ENCODE measurements around the gene CCNJL. TPM values are rescaled to one million over a fixed set of nuclear protein-coding genes. Genes with fewer than 3 reads are reported as not detected.

Gene CCNJL
- total RNA-seq, 4 donors from 2014 or later, result under 0.01 to 5.8 (median 2.6) TPM; not detected in 1

DNA sequence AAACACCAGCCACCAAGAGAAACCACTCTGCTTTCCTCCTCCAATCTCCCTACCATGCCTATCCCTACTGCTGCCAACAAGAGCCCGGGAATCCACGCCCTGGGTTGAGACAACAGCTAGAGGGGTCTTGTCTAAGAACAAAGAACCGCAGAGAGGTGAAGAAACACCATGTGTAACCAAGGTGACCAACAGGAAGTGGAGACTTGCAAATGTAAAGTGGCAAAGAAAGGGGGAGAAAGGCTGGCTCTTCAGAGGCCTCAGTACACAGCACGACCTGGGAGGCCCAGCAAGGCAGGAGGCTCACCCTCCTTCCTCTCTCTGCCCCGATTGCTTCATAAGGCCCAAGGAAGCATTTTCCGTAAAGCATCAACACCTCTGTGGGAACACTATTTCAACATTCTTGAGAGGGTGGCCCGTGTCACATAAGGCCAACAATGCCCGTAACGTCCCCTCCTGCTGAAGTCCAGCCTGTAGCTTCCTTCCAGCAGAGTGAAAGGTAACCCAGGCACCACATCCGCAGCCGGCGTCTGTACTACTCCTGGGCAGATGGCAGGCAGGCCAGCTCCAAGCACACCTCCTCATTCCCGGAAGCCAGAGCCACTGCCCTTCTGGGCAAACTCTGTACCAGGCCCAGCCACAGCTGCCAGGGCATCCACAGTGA, 18.3 kb downstream of the CCNJL start:
- intact Hi-C loops (cut with DNase I; ENCODE audit: low total_unique reads), result no loop called here
- Histone ChIP-seq H3K4me1 (no peaks in the 10 kb centered on the region), H3K4me3 (no peak overlapping the region), H3K9me3 (no peaks in the 10 kb centered on the region), H3K27me3 (no peaks in the 10 kb centered on the region), H3K36me3 (no peaks in the 10 kb centered on the region), H3K27ac (no peak overlapping the region)
- no peak for DNase-seq
- TF ChIP-seq CTCF (IDR thresholded peaks at IDR 0.05) (no peak), POLR2A (IDR thresholded peaks at IDR 0.05) (no peak)

GRCh38 chr5:160293386-160293785, 19.0 kb downstream of the CCNJL start:
- Histone ChIP-seq H3K4me1 (no peaks in the 10 kb centered on the region), H3K27me3 (no peaks in the 10 kb centered on the region), H3K4me3 (no peak overlapping the region), H3K36me3 (no peaks in the 10 kb centered on the region), H3K9me3 (no peaks in the 10 kb centered on the region), H3K27ac (no peak overlapping the region)
- intact Hi-C loops (cut with DNase I; ENCODE audit: low total_unique reads), result no loop called here
- DNase-seq, result no peak
- TF ChIP-seq POLR2A (IDR thresholded peaks at IDR 0.05) (no peak), CTCF (IDR thresholded peaks at IDR 0.05) (no peak)

DNA sequence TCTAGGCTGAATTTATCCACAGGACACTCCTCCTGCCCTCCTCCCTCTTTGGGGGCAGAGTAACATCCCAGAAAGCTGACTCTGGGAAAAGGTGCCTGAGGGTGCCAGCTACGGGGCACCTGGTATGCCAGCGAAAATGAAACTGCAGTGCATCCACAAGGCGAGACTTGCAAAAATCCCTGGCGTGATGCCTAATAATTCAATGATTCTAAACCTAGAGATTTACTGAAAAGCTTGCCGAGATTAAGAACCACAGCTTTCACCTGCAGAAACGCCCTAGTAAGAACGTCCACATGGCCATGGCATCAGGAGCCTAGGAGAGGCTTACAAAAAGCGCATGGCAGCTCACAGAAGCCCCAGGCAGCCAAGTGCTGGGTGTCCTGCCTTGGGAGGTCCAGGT, 20.9 kb downstream of the CCNJL start:
- H3K9me3 ChIP-seq, result no peaks in the 10 kb centered on the region
- no peaks in the 10 kb centered on the region for H3K27me3 ChIP-seq
- intact Hi-C loops (cut with DNase I; ENCODE audit: low total_unique reads), result no loop called here
- peaks cover 0 to 7% of the 10 kb centered on the region in 2 donors for H3K4me1 ChIP-seq
- H3K4me3 ChIP-seq, result no peak overlapping the region
- TF ChIP-seq CTCF (IDR thresholded peaks at IDR 0.05), result no peak
- no peak for TF ChIP-seq POLR2A (IDR thresholded peaks at IDR 0.05)
- no peak for DNase-seq
- H3K36me3 ChIP-seq, result no peaks in the 10 kb centered on the region
- H3K27ac ChIP-seq, result no peak overlapping the region

GRCh38 chr5:160290751-160291150, 21.6 kb downstream of the CCNJL start:
- Histone ChIP-seq H3K27me3 (no peaks in the 10 kb centered on the region), H3K27ac (no peak overlapping the region), H3K36me3 (no peaks in the 10 kb centered on the region), H3K4me3 (no peak overlapping the region), H3K4me1 (peaks cover 0 to 7% of the 10 kb centered on the region in 2 donors), H3K9me3 (no peaks in the 10 kb centered on the region)
- DNase-seq, result no peak
- TF ChIP-seq POLR2A (IDR thresholded peaks at IDR 0.05) (no peak), CTCF (IDR thresholded peaks at IDR 0.05) (no peak)
- intact Hi-C loops (cut with DNase I; ENCODE audit: low total_unique reads), result no loop called here

- TF ChIP-seq POLR2A (IDR thresholded peaks at IDR 0.05) (no peak), CTCF (IDR thresholded peaks at IDR 0.05) (no peak)
- Histone ChIP-seq H3K27ac (no peak overlapping the region), H3K36me3 (no peaks in the 10 kb centered on the region), H3K4me1 (peaks cover 0 to 7% of the 10 kb centered on the region in 2 donors), H3K27me3 (no peaks in the 10 kb centered on the region), H3K4me3 (no peak overlapping the region), H3K9me3 (no peaks in the 10 kb centered on the region)
- intact Hi-C loops (cut with DNase I; ENCODE audit: low total_unique reads), result no loop called here
- no peak for DNase-seq
These were observed 22.6 kb downstream of the CCNJL start for GRCh38 chr5:160289721-160290120.

Data from uterus (tissue), 4 donors.